ENCODE results near the gene ARF6. TPM values are rescaled to one million over a fixed set of nuclear protein-coding genes. Genes with fewer than 3 reads are reported as not detected.

Gene ARF6
- total and polyA plus RNA-seq, 4 donors, result 20.3 to 56.2 (median 24.5) TPM

DNA sequence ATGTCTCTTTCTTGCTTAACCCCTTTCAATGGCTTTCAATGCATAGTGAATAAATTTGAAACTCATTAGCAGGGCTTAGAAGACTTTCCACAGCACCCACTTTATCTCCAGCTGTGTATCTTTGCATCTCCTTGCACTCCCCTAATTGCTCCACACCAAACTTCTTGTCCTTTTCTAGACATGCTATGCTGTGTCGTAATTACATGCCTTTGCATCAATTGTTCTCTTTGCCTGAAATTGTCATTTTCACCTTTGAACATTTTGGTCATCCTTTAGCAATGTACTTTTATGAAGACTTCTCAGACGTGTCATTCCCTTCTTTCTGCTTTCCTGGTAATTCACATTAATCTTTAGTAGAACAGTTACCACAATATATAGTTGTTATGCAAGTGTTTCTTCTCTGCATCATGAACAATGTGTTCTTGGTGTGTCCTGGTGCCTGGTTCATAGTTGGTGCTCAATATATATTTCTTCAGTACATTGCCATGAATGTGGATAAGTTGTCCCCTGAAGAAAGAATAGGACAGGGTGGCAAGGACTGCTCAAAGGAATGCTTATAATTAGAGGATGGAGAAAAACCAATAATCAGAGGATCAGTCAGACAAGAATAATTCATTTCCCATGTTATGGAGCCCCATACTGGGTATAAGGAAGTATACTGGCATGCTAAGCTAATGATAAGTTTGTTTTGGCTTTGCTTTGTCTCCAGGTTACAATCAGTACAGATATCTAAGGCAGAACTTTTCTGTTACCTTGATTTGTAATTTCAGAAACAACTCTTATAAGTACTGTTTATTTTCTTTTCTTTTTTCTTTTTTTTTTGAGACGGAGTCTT is 27.2 kb downstream of the ARF6 start:
- Histone ChIP-seq H3K9me3 (ENCODE audit: control insufficient read depth in 4 of 4, low read length in 3 of 4) (no peaks in the 10 kb centered on the region), H3K27me3 (ENCODE audit: control insufficient read depth in 4 of 4, insufficient read depth in 4 of 4, low read length in 3 of 4) (no peaks in the 10 kb centered on the region), H3K4me1 (ENCODE audit: control insufficient read depth in 4 of 4, insufficient read depth in 4 of 4, low read length in 3 of 4) (peaks cover 0 to 4% (median 3%) of the 10 kb centered on the region in 4 donors), H3K27ac (ENCODE audit: low read depth in 1 of 2, low read length in 2 of 2) (no peak overlapping the region), H3K4me3 (ENCODE audit: low read depth in 1 of 3, low read length in 3 of 3) (no peak overlapping the region), H3K36me3 (ENCODE audit: control insufficient read depth in 4 of 4, insufficient read depth in 3 of 4, low read depth in 1 of 4, low read length in 3 of 4) (no peaks in the 10 kb centered on the region), H3K9ac (ENCODE audit: low read depth in 1 of 2, low read length in 2 of 2) (no peak overlapping the region)
- 84% methylated on average over 3 of the region's 3 CpGs for WGBS
- no peak for DNase-seq (ENCODE audit: low spot score)
- TF ChIP-seq NR2F2 (IDR thresholded peaks at IDR 0.05) (no peak), FOXA1 (IDR thresholded peaks at IDR 0.05) (no peak), EGR1 (IDR thresholded peaks at IDR 0.05; ENCODE audit: low read depth in 2 of 2) (no peak), GABPA (IDR thresholded peaks at IDR 0.05 in 1 of 2, conservative IDR thresholded peaks at IDR 0.05 in 1 of 2) (no peak), SP1 (IDR thresholded peaks at IDR 0.05) (no peak), FOXA2 (IDR thresholded peaks at IDR 0.05) (no peak)
- TF ChIP-seq, protein P1, sequence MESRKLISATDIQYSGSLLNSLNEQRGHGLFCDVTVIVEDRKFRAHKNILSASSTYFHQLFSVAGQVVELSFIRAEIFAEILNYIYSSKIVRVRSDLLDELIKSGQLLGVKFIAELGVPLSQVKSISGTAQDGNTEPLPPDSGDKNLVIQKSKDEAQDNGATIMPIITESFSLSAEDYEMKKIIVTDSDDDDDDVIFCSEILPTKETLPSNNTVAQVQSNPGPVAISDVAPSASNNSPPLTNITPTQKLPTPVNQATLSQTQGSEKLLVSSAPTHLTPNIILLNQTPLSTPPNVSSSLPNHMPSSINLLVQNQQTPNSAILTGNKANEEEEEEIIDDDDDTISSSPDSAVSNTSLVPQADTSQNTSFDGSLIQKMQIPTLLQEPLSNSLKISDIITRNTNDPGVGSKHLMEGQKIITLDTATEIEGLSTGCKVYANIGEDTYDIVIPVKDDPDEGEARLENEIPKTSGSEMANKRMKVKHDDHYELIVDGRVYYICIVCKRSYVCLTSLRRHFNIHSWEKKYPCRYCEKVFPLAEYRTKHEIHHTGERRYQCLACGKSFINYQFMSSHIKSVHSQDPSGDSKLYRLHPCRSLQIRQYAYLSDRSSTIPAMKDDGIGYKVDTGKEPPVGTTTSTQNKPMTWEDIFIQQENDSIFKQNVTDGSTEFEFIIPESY (IDR thresholded peaks at IDR 0.05), result no peak
- TF ChIP-seq, protein P2, sequence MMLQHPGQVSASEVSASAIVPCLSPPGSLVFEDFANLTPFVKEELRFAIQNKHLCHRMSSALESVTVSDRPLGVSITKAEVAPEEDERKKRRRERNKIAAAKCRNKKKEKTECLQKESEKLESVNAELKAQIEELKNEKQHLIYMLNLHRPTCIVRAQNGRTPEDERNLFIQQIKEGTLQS (IDR thresholded peaks at IDR 0.05), result no peak
- TF ChIP-seq, protein P3, sequence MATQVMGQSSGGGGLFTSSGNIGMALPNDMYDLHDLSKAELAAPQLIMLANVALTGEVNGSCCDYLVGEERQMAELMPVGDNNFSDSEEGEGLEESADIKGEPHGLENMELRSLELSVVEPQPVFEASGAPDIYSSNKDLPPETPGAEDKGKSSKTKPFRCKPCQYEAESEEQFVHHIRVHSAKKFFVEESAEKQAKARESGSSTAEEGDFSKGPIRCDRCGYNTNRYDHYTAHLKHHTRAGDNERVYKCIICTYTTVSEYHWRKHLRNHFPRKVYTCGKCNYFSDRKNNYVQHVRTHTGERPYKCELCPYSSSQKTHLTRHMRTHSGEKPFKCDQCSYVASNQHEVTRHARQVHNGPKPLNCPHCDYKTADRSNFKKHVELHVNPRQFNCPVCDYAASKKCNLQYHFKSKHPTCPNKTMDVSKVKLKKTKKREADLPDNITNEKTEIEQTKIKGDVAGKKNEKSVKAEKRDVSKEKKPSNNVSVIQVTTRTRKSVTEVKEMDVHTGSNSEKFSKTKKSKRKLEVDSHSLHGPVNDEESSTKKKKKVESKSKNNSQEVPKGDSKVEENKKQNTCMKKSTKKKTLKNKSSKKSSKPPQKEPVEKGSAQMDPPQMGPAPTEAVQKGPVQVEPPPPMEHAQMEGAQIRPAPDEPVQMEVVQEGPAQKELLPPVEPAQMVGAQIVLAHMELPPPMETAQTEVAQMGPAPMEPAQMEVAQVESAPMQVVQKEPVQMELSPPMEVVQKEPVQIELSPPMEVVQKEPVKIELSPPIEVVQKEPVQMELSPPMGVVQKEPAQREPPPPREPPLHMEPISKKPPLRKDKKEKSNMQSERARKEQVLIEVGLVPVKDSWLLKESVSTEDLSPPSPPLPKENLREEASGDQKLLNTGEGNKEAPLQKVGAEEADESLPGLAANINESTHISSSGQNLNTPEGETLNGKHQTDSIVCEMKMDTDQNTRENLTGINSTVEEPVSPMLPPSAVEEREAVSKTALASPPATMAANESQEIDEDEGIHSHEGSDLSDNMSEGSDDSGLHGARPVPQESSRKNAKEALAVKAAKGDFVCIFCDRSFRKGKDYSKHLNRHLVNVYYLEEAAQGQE (IDR thresholded peaks at IDR 0.05), result no peak

DNA sequence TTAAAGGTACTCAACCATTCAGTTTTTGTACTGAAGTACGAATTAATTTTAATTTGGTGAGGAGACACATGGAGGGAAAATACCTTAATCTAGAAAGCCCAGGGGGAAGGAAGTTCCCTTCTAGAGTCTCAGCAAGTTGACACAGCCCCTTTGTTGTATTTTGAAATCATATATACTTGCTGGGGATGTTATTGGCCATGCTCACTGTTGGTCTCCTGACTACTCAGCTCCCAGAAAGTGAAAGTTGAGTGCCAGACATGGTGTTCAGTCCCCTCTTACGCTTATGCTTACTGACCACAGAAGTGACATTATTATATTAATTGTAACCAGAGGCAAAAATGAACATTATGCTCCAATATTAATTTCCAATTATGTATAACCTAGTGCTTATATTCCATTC is 28.1 kb downstream of the ARF6 start:
- TF ChIP-seq, protein P4, sequence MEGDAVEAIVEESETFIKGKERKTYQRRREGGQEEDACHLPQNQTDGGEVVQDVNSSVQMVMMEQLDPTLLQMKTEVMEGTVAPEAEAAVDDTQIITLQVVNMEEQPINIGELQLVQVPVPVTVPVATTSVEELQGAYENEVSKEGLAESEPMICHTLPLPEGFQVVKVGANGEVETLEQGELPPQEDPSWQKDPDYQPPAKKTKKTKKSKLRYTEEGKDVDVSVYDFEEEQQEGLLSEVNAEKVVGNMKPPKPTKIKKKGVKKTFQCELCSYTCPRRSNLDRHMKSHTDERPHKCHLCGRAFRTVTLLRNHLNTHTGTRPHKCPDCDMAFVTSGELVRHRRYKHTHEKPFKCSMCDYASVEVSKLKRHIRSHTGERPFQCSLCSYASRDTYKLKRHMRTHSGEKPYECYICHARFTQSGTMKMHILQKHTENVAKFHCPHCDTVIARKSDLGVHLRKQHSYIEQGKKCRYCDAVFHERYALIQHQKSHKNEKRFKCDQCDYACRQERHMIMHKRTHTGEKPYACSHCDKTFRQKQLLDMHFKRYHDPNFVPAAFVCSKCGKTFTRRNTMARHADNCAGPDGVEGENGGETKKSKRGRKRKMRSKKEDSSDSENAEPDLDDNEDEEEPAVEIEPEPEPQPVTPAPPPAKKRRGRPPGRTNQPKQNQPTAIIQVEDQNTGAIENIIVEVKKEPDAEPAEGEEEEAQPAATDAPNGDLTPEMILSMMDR (IDR thresholded peaks at IDR 0.05; ENCODE audit: low read depth, low read length, missing input control), result no peak
- no peak for TF ChIP-seq HNF4G (IDR thresholded peaks at IDR 0.05)
- no peak for TF ChIP-seq FOXA2 (IDR thresholded peaks at IDR 0.05)
- TF ChIP-seq JUND (IDR thresholded peaks at IDR 0.05), result no peak
- no peak for TF ChIP-seq FOXA1 (IDR thresholded peaks at IDR 0.05)
- no peak for TF ChIP-seq SP1 (IDR thresholded peaks at IDR 0.05)
- TF ChIP-seq, protein P5, sequence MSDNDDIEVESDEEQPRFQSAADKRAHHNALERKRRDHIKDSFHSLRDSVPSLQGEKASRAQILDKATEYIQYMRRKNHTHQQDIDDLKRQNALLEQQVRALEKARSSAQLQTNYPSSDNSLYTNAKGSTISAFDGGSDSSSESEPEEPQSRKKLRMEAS (IDR thresholded peaks at IDR 0.05), result no peak
- TF ChIP-seq TAF1 (conservative IDR thresholded peaks at IDR 0.05), result no peak
- TF ChIP-seq GABPA (IDR thresholded peaks at IDR 0.05 in 1 of 2, conservative IDR thresholded peaks at IDR 0.05 in 1 of 2), result no peak

More for the DNA sequence above, 28.1 kb downstream of the ARF6 start:
- no peaks in the 10 kb centered on the region for H3K36me3 ChIP-seq (ENCODE audit: control insufficient read depth in 4 of 4, insufficient read depth in 3 of 4, low read depth in 1 of 4, low read length in 3 of 4)
- DNase-seq (ENCODE audit: low spot score), result no peak
- no peak overlapping the region for H3K4me3 ChIP-seq (ENCODE audit: low read depth in 1 of 3, low read length in 3 of 3)
- no peak overlapping the region for H3K27ac ChIP-seq (ENCODE audit: low read depth in 1 of 2, low read length in 2 of 2)
- no peaks in the 10 kb centered on the region for H3K27me3 ChIP-seq (ENCODE audit: control insufficient read depth in 4 of 4, insufficient read depth in 4 of 4, low read length in 3 of 4)
- no peaks in the 10 kb centered on the region for H3K9me3 ChIP-seq (ENCODE audit: control insufficient read depth in 4 of 4, low read length in 3 of 4)
- no peaks in the 10 kb centered on the region for H3K4me1 ChIP-seq (ENCODE audit: control insufficient read depth in 4 of 4, insufficient read depth in 4 of 4, low read length in 3 of 4)
- H3K9ac ChIP-seq (ENCODE audit: low read depth in 1 of 2, low read length in 2 of 2), result no peak overlapping the region
- 89% methylated on average over 2 of the region's 2 CpGs for WGBS

Data from liver (tissue), 9 donors.